ENCODE data around the gene ABHD17A. TPM values are rescaled to one million over a fixed set of nuclear protein-coding genes. Genes with fewer than 3 reads are reported as not detected.

ABHD17A gene
- total and polyA plus RNA-seq, 9 of the 15 experiments (the other 6 are each of a cell fraction or from before 2014, with no cell fraction given), result 0.04 to 135 (median 21.8) TPM; not detected in 1

- TF ChIP-seq PKNOX1 (IDR thresholded peaks at IDR 0.05), result peak; percentile 95
- TF ChIP-seq UBTF (IDR thresholded peaks at IDR 0.05; ENCODE audit: borderline replicate concordance in 1 of 2, low read depth in 2 of 2, low read length in 2 of 2), result no peak
- TF ChIP-seq XRCC5 (IDR thresholded peaks at IDR 0.05; ENCODE audit: low read depth, low read length), result no peak
- no peak for TF ChIP-seq ZBTB9 (CRISPR knock-in tag; IDR thresholded peaks at IDR 0.05)
- TF ChIP-seq ZSCAN32 (CRISPR knock-in tag; IDR thresholded peaks at IDR 0.05), result no peak
- no peak for TF ChIP-seq EP400 (IDR thresholded peaks at IDR 0.05)
- TF ChIP-seq MYNN (IDR thresholded peaks at IDR 0.05), result no peak
- TF ChIP-seq MYNN (CRISPR knock-in tag; IDR thresholded peaks at IDR 0.05), result no peak
- no peak for TF ChIP-seq CHD1 (IDR thresholded peaks at IDR 0.05; ENCODE audit: low read length)
- TF ChIP-seq ARNT (IDR thresholded peaks at IDR 0.05), result no peak
- TF ChIP-seq ZNF696 (CRISPR knock-in tag; conservative IDR thresholded peaks at IDR 0.05), result no peak
- TF ChIP-seq MLLT1 (IDR thresholded peaks at IDR 0.05), result no peak
- TF ChIP-seq ZNF384 (IDR thresholded peaks at IDR 0.05; ENCODE audit: low read depth, low read length), result no peak
- TF ChIP-seq ARID2 (IDR thresholded peaks at IDR 0.05), result no peak
- TF ChIP-seq PHB2 (IDR thresholded peaks at IDR 0.05; ENCODE audit: low read depth), result no peak
- TF ChIP-seq ZNF518B (CRISPR knock-in tag; IDR thresholded peaks at IDR 0.05), result no peak
- no peak for TF ChIP-seq SPI1 (IDR thresholded peaks at IDR 0.05; ENCODE audit: borderline replicate concordance, low read depth, low read length)
- no peak for TF ChIP-seq WHSC1 (IDR thresholded peaks at IDR 0.05; ENCODE audit: low read length)
- TF ChIP-seq RBFOX2 (IDR thresholded peaks at IDR 0.05; ENCODE audit: low read depth, low read length), result peak; percentile 48
- TF ChIP-seq POLR2AphosphoS2 (IDR thresholded peaks at IDR 0.05; ENCODE audit: low read length), result no peak
- TF ChIP-seq PHB (CRISPR knock-in tag; IDR thresholded peaks at IDR 0.05), result no peak
Measured at GRCh38 chr19:1840541-1841115, 44.7 kb downstream of the ABHD17A start (continued).

Measured in K562 (cell line).